HG03135 (cell line): Measurements from ENCODE around the gene SNX25.
"Not testable (repeated sequence)": the region's sequence is repeated elsewhere in the genome, so short reads cannot be mapped to it uniquely, and the experiment has no call there.

Experiments
- ATAC-seq: cut with Tn5 transposase; IDR thresholded peaks from one replicate; pipeline ENCODE4 v1.9.1; 2021; ENCODE audit warnings: mild to moderate bottlenecking, moderate library complexity; ENCODE audit not compliant: unreplicated experiment

SNX25 gene

GRCh38 chr4:185335579-185335978 lies 126.2 kb downstream of the SNX25 start:
- no peak for ATAC-seq

GRCh38 chr4:185339941-185340340 lies 130.5 kb downstream of the SNX25 start:
- no peak for ATAC-seq

GRCh38 chr4:185341377-185341776 lies 132.0 kb downstream of the SNX25 start:
- ATAC-seq = no peak

- peak; percentile 42 for ATAC-seq
Measured at GRCh38 chr4:185341841-185342240, 132.4 kb downstream of the SNX25 start.

- ATAC-seq = no peak
Measured at GRCh38 chr4:185343726-185344581, 134.6 kb downstream of the SNX25 start.

- peak; percentile 50 for ATAC-seq
Measured at GRCh38 chr4:185344743-185345538, 135.5 kb downstream of the SNX25 start.

GRCh38 chr4:185346975-185347601 lies 137.7 kb downstream of the SNX25 start:
- no peak for ATAC-seq

- ATAC-seq = no peak
Measured at GRCh38 chr4:185351691-185352090, 142.3 kb downstream of the SNX25 start.

- no peak for ATAC-seq
Measured at GRCh38 chr4:185352202-185352601, 142.8 kb downstream of the SNX25 start.

GRCh38 chr4:185352741-185353140 lies 143.3 kb downstream of the SNX25 start:
- no peak for ATAC-seq

- ATAC-seq = no peak
Measured at GRCh38 chr4:185357211-185357610, 147.8 kb downstream of the SNX25 start.

- no peak for ATAC-seq
Measured at GRCh38 chr4:185357733-185358440, 148.5 kb downstream of the SNX25 start.

- ATAC-seq = no peak
Measured at GRCh38 chr4:185358514-185358913, 149.1 kb downstream of the SNX25 start.

GRCh38 chr4:185358959-185359358 lies 149.6 kb downstream of the SNX25 start:
- no peak for ATAC-seq

- ATAC-seq = no peak
Measured at GRCh38 chr4:185359767-185360446, 150.5 kb downstream of the SNX25 start.

GRCh38 chr4:185361872-185362271 lies 152.5 kb downstream of the SNX25 start:
- no peak for ATAC-seq

- not testable (repeated sequence) for ATAC-seq
Measured at GRCh38 chr4:185362570-185362969, 153.2 kb downstream of the SNX25 start.

- no peak for ATAC-seq
Measured at GRCh38 chr4:185363251-185363650, 153.9 kb downstream of the SNX25 start.

GRCh38 chr4:185364886-185365285 lies 155.5 kb downstream of the SNX25 start:
- ATAC-seq = no peak

GRCh38 chr4:185369731-185370130 lies 160.3 kb downstream of the SNX25 start:
- ATAC-seq = no peak
